IMR-90 (cell line): ENCODE results near the gene ZNRF3. TPM values are rescaled to one million over a fixed set of nuclear protein-coding genes. Genes with fewer than 3 reads are reported as not detected.

Source experiments
- ATAC-seq: fragments of 200-7000 bp; cut with Tn5 transposase; 2 replicates; pipeline ENCODE4 v1.9.1; 2020; ENCODE audit warnings: low read depth, mild to moderate bottlenecking, moderate library complexity
- BruUV-seq: library from RNA; stranded (reverse); fragments of 400-500 nt; replicated peaks from 2 replicates; lab custom pipeline; 2021; lab: Mats Ljungman, UMichigan
- CTCF ChIA-PET: fragments of 300-600 bp; formaldehyde crosslinking; extraction: SDS; loops from one replicate; lab custom pipeline; 2021; ENCODE audit warnings: antibody characterized with exemption; lab: Yijun Ruan, JAX
- POLR2A ChIA-PET: fragments of 300-600 bp; sonication (Branson Sonifier 250); formaldehyde crosslinking; loops from one replicate; lab custom pipeline; 2022; ENCODE audit warnings: antibody characterized with exemption; ENCODE audit not compliant: unreplicated experiment; lab: Charles Lee
- DNase-seq: peaks from one replicate; pipeline ENCODE4 v3.0.0; 2013
- H2AFZ ChIP-seq: replicated peaks from 2 replicates; pipeline ENCODE3; 2013; ENCODE audit warnings: low read length, mild to moderate bottlenecking; ENCODE audit not compliant: poor library complexity
- H2AK5ac ChIP-seq: 2 replicates; pipeline ENCODE4 v1.6.1; 2013; ENCODE audit warnings: low read depth, low read length, inconsistent platforms
- H2AK9ac ChIP-seq: replicated peaks from 2 replicates; pipeline ENCODE3; 2013; ENCODE audit warnings: mild to moderate bottlenecking, low read depth, low read length, moderate library complexity; ENCODE audit not compliant: poor library complexity
- H2BK120ac ChIP-seq: 2 replicates; pipeline ENCODE4 v1.6.1; 2013; ENCODE audit warnings: low read depth, low read length, inconsistent platforms
- H2BK15ac ChIP-seq: 3 replicates; pipeline ENCODE4 v1.6.1; 2013; ENCODE audit warnings: low read depth, low read length, inconsistent platforms
- H2BK20ac ChIP-seq: 2 replicates; pipeline ENCODE4 v1.6.1; 2013; ENCODE audit warnings: low read depth, mild to moderate bottlenecking, inconsistent platforms, low read length, moderate library complexity
- H2BK5ac ChIP-seq: 2 replicates; pipeline ENCODE4 v1.6.1; 2013; ENCODE audit warnings: mild to moderate bottlenecking, low read depth, low read length, inconsistent platforms; ENCODE audit not compliant: poor library complexity, severe bottlenecking
- H3K14ac ChIP-seq: replicated peaks from 2 replicates; pipeline ENCODE4 v1.6.1; 2013; ENCODE audit warnings: low read depth, low read length, inconsistent platforms
- H3K18ac ChIP-seq: 2 replicates; pipeline ENCODE4 v1.6.1; 2013; ENCODE audit warnings: low read depth, low read length, control low read depth
- H3K23ac ChIP-seq: 2 replicates; pipeline ENCODE4 v1.6.1; 2013; ENCODE audit warnings: low read depth, low read length, inconsistent platforms
- H3K27ac ChIP-seq: 2 replicates; pipeline ENCODE4 v1.5.1; 2013; ENCODE audit warnings: mild to moderate bottlenecking, control low read depth, low read length; ENCODE audit not compliant: insufficient read depth
- H3K27me3 ChIP-seq: 2 replicates; pipeline ENCODE4 v1.6.1; 2013; ENCODE audit warnings: low read length; ENCODE audit not compliant: control insufficient read depth, insufficient read depth
- H3K36me3 ChIP-seq: 2 replicates; pipeline ENCODE4 v1.6.1; 2013; ENCODE audit warnings: low read length, mixed read lengths; ENCODE audit not compliant: control insufficient read depth, insufficient read depth
- H3K4ac ChIP-seq: 2 replicates; pipeline ENCODE4 v1.6.1; 2013; ENCODE audit warnings: low read depth, low read length, inconsistent platforms
- H3K4me1 ChIP-seq: 2 replicates; pipeline ENCODE4 v1.6.1; 2013; ENCODE audit warnings: low read length, mixed read lengths; ENCODE audit not compliant: control insufficient read depth, insufficient read depth
- H3K4me2 ChIP-seq: 2 replicates; pipeline ENCODE4 v1.6.1; 2013; ENCODE audit warnings: low read depth, mild to moderate bottlenecking, control low read depth, low read length, moderate library complexity
- H3K4me3 ChIP-seq: 2 replicates; pipeline ENCODE4 v1.5.1; 2013; ENCODE audit warnings: low read depth, mild to moderate bottlenecking, control low read depth, low read length, moderate library complexity; ENCODE audit not compliant: insufficient read depth
- H3K56ac ChIP-seq: 2 replicates; pipeline ENCODE4 v1.6.1; 2013; ENCODE audit warnings: low read length, inconsistent platforms; ENCODE audit not compliant: insufficient read depth; ENCODE audit errors: extremely low read depth
- H3K79me1 ChIP-seq, 2 experiments: 2 replicates each; pipeline ENCODE4 v1.6.1; 2013; ENCODE audit warnings: low read length in 2 of 2, inconsistent platforms in 1 of 2, low read depth in 1 of 2
- H3K9ac ChIP-seq: 2 replicates; pipeline ENCODE4 v1.6.1; 2013; ENCODE audit warnings: low read depth, low read length, control low read depth
- H3K9me1 ChIP-seq: 2 replicates; pipeline ENCODE4 v1.6.1; 2013; ENCODE audit warnings: low read length, inconsistent platforms; ENCODE audit not compliant: insufficient read depth
- H3K9me3 ChIP-seq: 2 replicates; pipeline ENCODE4 v1.6.1; 2013; ENCODE audit warnings: low read length; ENCODE audit not compliant: control insufficient read depth, insufficient read depth
- H4K20me1 ChIP-seq: 2 replicates; pipeline ENCODE4 v1.6.1; 2013; ENCODE audit warnings: low read length, inconsistent platforms; ENCODE audit not compliant: insufficient read depth
- H4K5ac ChIP-seq: 2 replicates; pipeline ENCODE4 v1.6.1; 2013; ENCODE audit warnings: mild to moderate bottlenecking, low read depth, low read length, control low read depth
- H4K8ac ChIP-seq, 2 experiments: 2 replicates each; pipeline ENCODE4 v1.6.1; 2013; ENCODE audit warnings: low read depth in 2 of 2, low read length in 2 of 2, control low read depth in 1 of 2, inconsistent platforms in 1 of 2
- H4K91ac ChIP-seq: 2 replicates; pipeline ENCODE4 v1.6.1; 2013; ENCODE audit warnings: low read depth, low read length, inconsistent platforms; ENCODE audit not compliant: insufficient read depth
- BHLHE40 ChIP-seq: fragments of 150-350 bp; IDR thresholded peaks from 2 replicates; pipeline ENCODE4 v1.6.1; 2016; ENCODE audit warnings: mild to moderate bottlenecking, low read depth, low read length
- CEBPB ChIP-seq: IDR thresholded peaks from 2 replicates; pipeline ENCODE4 v1.6.1; 2012; ENCODE audit warnings: low read depth, low read length, improper control_type of control experiment
- CHD1 ChIP-seq: IDR thresholded peaks from 2 replicates; pipeline ENCODE4 v1.6.1; 2012; ENCODE audit warnings: low read depth, low read length, improper control_type of control experiment
- FOS ChIP-seq: fragments of 150-350 bp; IDR thresholded peaks from 2 replicates; pipeline ENCODE4 v1.6.1; 2016; ENCODE audit warnings: low read depth, low read length
- MAFK ChIP-seq: IDR thresholded peaks from 2 replicates; pipeline ENCODE4 v1.6.1; 2012; ENCODE audit warnings: low read depth, low read length, improper control_type of control experiment
- MAZ ChIP-seq: IDR thresholded peaks from 2 replicates; pipeline ENCODE4 v1.6.1; 2012; ENCODE audit warnings: low read depth, mild to moderate bottlenecking, low read length, improper control_type of control experiment, moderate library complexity, borderline replicate concordance
- MXI1 ChIP-seq: IDR thresholded peaks from 2 replicates; pipeline ENCODE4 v1.6.1; 2012; ENCODE audit warnings: low read depth, mild to moderate bottlenecking, low read length, moderate library complexity, borderline replicate concordance
- NFE2L2 ChIP-seq: fragments of 150-350 bp; IDR thresholded peaks from 2 replicates; pipeline ENCODE4 v1.6.1; 2016; ENCODE audit warnings: low read depth, mild to moderate bottlenecking, low read length
- POLR2A ChIP-seq: IDR thresholded peaks from 2 replicates; pipeline ENCODE4 v1.6.1; 2012; ENCODE audit warnings: mild to moderate bottlenecking, low read depth, low read length
- RAD21 ChIP-seq: IDR thresholded peaks from 2 replicates; pipeline ENCODE4 v1.6.1; 2012; ENCODE audit warnings: low read length, improper control_type of control experiment
- RFX5 ChIP-seq: IDR thresholded peaks from 2 replicates; pipeline ENCODE4 v1.8.0; 2012; ENCODE audit warnings: low read depth, mild to moderate bottlenecking, low read length, moderate library complexity
- SMC3 ChIP-seq: fragments of 150-350 bp; IDR thresholded peaks from 2 replicates; pipeline ENCODE4 v1.6.1; 2016; ENCODE audit warnings: low read depth, mild to moderate bottlenecking, antibody characterized with exemption, low read length, moderate library complexity
- WGBS, 2 experiments: methylation state at CpG; one replicate each; pipeline versions ENCODE4 v1.1.5 to v1.1.7; 2013; ENCODE audit warnings: missing lambda C conversion rate in 2 of 2; ENCODE audit not compliant: insufficient read length in 1 of 2; ENCODE audit errors: extremely low coverage in 2 of 2; 5-methylcytosine and 5-hydroxymethylcytosine counted together
- dilution Hi-C: fragments of 300-500 bp; cut with HindIII; formaldehyde crosslinking; loops from one replicate; pipeline ENCODE4 v1.14.3; 2018; ENCODE audit warnings: low sequenced_read_pairs; ENCODE audit not compliant: unreplicated experiment
- in situ Hi-C: fragments of 300-500 bp; cut with MboI; formaldehyde crosslinking; loops from 3 replicates; pipeline ENCODE4 v1.14.3; 2019; ENCODE audit warnings: low sequenced_read_pairs, inconsistent platforms, mixed read lengths
- intact Hi-C: fragments of 100-400 bp; cut with micrococcal nuclease; formaldehyde crosslinking; loops from 2 replicates; pipeline ENCODE4 v1.10.0; 2022
- polyA plus RNA-seq, 3 experiments: library from polyadenylated mRNA; depleted of rRNA; stranded (reverse); fragments of >200 nt; gene quantifications; 2 replicates each; pipeline ENCODE4 v1.2.3, GENCODE V29; 2012; ENCODE audit warnings: low replicate concordance in 1 of 3
- total RNA-seq: library from RNA; depleted of rRNA; stranded (reverse); fragments of >200 nt; gene quantifications from 2 replicates; pipeline ENCODE4 v1.2.3, GENCODE V29; 2012
- TF ChIP-seq, protein P1 (sequence below): fragments of 150-350 bp; IDR thresholded peaks from 2 replicates; pipeline ENCODE4 v1.6.1; 2016; ENCODE audit warnings: low read depth, mild to moderate bottlenecking, low read length, moderate library complexity, borderline replicate concordance
- TF ChIP-seq, protein P2 (sequence below): fragments of 150-350 bp; IDR thresholded peaks from 2 replicates; pipeline ENCODE4 v1.6.1; 2017; ENCODE audit warnings: mild to moderate bottlenecking, antibody characterized with exemption, low read length, low read depth
- TF ChIP-seq, protein P3 (sequence below): conservative IDR thresholded peaks from 2 replicates; pipeline ENCODE4 v1.5.1; 2012; ENCODE audit warnings: mild to moderate bottlenecking, low read depth, low read length, improper control_type of control experiment

Gene ZNRF3
- total and polyA plus RNA-seq, 2 of the 4 experiments (the other 2 are of a cell fraction), result 1.4 to 2.4 TPM

DNA sequence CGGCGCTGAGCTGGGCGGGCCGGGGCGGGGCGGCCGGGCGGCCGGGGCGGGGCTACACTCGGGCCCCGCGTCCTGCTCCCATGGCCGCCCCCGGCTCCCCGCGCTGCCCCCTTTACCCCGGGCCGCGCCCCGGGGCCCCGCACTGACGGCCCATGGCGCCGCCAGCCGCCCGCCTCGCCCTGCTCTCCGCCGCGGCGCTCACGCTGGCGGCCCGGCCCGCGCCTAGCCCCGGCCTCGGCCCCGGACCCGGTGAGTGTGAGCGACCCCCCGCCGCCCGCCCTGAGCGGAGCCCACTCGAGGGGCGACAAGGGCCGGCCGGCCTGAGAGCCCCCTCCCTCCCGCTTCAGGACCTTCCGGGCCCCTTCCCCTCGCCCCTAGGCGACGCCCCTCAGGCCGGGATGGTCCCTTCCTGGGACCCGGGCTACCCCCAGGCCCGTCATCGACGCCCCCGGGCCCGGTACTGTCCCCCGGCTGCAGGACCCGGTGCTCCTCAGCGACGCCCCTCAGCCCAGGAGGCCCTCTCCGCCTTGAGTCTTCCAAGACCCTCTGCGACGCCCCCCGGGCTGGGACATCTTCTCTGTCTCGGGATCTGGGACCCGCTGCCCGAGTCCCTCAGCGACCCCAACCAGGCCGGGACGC, 189.7 kb downstream of the ZNRF3 start, which contains the start of gene KREMEN1:
Gene KREMEN1, plus strand, starts transcription at position 57 of the 639 bp plus-strand sequence. Its CDS starts 96 bp downstream, at position 153.
- peaks cover 2% of the 10 kb centered on the region; the same call in 1 of the 2 replicates for H3K9me1 ChIP-seq
- peak within 1 kb of the TSS; percentile 29 for H2AK9ac ChIP-seq
- no peak within 1 kb of the TSS for H4K8ac ChIP-seq
- ChIA-PET POLR2A (no interaction called here), CTCF (no interaction called here)
- peak within 1 kb of the TSS; percentile 96 for H3K4me2 ChIP-seq
- intact Hi-C loops (loop anchor here (5.0 kb wide), 1 partner anchor 79 kb away; no protein-coding TSS in a partner anchor), in situ Hi-C loops (no loop called here), dilution Hi-C loops (no loop called here)
- H3K36me3 ChIP-seq, result no peaks in the 10 kb centered on the region
- H2AK5ac ChIP-seq, result no peak within 1 kb of the TSS
- TF ChIP-seq RAD21, result no peak
- TF ChIP-seq RFX5, result no peak
- no peak for TF ChIP-seq MXI1
- TF ChIP-seq, protein P1, sequence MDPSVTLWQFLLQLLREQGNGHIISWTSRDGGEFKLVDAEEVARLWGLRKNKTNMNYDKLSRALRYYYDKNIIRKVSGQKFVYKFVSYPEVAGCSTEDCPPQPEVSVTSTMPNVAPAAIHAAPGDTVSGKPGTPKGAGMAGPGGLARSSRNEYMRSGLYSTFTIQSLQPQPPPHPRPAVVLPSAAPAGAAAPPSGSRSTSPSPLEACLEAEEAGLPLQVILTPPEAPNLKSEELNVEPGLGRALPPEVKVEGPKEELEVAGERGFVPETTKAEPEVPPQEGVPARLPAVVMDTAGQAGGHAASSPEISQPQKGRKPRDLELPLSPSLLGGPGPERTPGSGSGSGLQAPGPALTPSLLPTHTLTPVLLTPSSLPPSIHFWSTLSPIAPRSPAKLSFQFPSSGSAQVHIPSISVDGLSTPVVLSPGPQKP, result no peak
- TF ChIP-seq SMC3, result no peak
- TF ChIP-seq, protein P2, sequence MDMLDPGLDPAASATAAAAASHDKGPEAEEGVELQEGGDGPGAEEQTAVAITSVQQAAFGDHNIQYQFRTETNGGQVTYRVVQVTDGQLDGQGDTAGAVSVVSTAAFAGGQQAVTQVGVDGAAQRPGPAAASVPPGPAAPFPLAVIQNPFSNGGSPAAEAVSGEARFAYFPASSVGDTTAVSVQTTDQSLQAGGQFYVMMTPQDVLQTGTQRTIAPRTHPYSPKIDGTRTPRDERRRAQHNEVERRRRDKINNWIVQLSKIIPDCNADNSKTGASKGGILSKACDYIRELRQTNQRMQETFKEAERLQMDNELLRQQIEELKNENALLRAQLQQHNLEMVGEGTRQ, result no peak
- TF ChIP-seq MAFK, result no peak
- TF ChIP-seq NFE2L2, result no peak
- no peak for TF ChIP-seq BHLHE40
- no peak for TF ChIP-seq CHD1
- no peak for TF ChIP-seq FOS
- TF ChIP-seq MAZ, result no peak; the same call in 1 of the 2 replicates
- no peak for TF ChIP-seq POLR2A
- no peak for TF ChIP-seq CEBPB
- TF ChIP-seq, protein P3, sequence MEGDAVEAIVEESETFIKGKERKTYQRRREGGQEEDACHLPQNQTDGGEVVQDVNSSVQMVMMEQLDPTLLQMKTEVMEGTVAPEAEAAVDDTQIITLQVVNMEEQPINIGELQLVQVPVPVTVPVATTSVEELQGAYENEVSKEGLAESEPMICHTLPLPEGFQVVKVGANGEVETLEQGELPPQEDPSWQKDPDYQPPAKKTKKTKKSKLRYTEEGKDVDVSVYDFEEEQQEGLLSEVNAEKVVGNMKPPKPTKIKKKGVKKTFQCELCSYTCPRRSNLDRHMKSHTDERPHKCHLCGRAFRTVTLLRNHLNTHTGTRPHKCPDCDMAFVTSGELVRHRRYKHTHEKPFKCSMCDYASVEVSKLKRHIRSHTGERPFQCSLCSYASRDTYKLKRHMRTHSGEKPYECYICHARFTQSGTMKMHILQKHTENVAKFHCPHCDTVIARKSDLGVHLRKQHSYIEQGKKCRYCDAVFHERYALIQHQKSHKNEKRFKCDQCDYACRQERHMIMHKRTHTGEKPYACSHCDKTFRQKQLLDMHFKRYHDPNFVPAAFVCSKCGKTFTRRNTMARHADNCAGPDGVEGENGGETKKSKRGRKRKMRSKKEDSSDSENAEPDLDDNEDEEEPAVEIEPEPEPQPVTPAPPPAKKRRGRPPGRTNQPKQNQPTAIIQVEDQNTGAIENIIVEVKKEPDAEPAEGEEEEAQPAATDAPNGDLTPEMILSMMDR, result no peak
- H3K9ac ChIP-seq, result peak within 1 kb of the TSS; percentile 51; the same call in 1 of the 2 replicates
- peaks cover 28% of the 10 kb centered on the region for H3K27me3 ChIP-seq
- H4K20me1 ChIP-seq, result no peaks in the 10 kb centered on the region
- H2BK5ac ChIP-seq, result no peak within 1 kb of the TSS
- no peak within 1 kb of the TSS for H3K4ac ChIP-seq
- no peak within 1 kb of the TSS for H2BK20ac ChIP-seq
- H3K9me3 ChIP-seq, result no peaks in the 10 kb centered on the region
- no peaks in the 10 kb centered on the region for H3K79me1 ChIP-seq
- no TSS peak for BruUV-seq
- WGBS, 2 experiments, result 1% methylated on average over 39 of the region's 76 CpGs; no CpG with 5 or more reads in 1 of the 2 experiments
- H3K23ac ChIP-seq, result peak within 1 kb of the TSS; percentile 46
- H2BK15ac ChIP-seq, result no peak within 1 kb of the TSS
- no peak within 1 kb of the TSS for H3K56ac ChIP-seq
- H3K27ac ChIP-seq, result no peak within 1 kb of the TSS
- DNase-seq, result no peak
- no peak within 1 kb of the TSS for H4K91ac ChIP-seq
- no peaks in the 10 kb centered on the region for H3K4me1 ChIP-seq
- H3K14ac ChIP-seq, result no peak within 1 kb of the TSS
- H2BK120ac ChIP-seq, result no peak within 1 kb of the TSS
- peak within 1 kb of the TSS; percentile 68 for H3K4me3 ChIP-seq
- H2AFZ ChIP-seq, result peak within 1 kb of the TSS; percentile 89
- H3K18ac ChIP-seq, result no peak within 1 kb of the TSS; the same call in 1 of the 2 replicates
- peak; percentile 13 for ATAC-seq
- H4K5ac ChIP-seq, result no peak within 1 kb of the TSS; the same call in 1 of the 2 replicates
